ENCODE measurements around the gene SGCG.

The SGCG gene

DNA sequence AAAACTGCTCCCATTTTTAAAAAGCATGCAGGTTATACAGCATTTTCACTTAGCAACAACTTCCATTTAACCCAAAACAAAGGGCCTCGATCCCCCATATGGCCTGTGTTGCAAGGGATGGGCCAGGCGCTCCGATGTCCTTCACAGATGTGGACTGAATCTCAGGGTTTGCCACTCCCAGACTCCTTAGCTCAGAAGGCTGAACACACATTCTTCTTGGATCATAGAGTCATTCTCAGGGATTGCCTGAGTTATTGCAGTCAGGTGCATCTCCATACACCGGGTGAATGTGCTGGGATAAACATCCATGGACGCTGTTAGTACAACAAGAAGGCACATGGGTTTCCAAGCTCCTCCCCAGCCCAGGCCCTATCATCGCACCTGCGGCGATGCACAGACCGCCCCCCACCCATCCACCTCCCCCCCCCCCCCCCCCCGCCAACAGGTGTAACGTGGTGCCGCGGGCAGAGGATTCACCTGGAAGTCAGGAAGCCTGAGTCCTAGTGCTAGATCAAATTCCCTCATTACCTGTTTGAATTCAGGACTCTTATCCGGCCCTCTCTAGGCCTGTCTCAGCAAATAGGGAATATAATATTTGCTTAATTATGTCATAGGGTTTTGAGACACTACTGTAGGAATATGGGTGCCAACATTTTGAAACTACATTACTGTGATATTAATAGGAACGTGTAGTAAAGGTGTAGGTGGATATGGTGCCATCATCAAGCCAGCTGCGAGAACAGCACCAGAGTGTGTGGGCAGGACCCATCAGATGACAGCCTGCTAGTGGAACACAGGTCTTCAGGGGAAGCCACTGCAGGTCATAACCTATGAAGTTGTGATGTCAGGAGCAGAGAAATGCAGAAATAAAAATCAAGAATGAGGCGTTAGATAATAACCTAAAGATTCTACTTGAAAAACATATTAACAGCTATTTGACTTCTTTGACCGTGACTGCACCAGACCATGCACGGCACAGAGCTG is 141.9 kb downstream of the SGCG start:
- no peak for DNase-seq
- intact Hi-C loops (cut with DNase I): no loop called here

- DNase-seq: peak in 5 of 10 donors; percentile 23 to 85 (median 72)
- intact Hi-C loops (cut with DNase I): no loop called here
Measured at GRCh38 chr13:23323946-23324709, 143.3 kb downstream of the SGCG start.

DNA sequence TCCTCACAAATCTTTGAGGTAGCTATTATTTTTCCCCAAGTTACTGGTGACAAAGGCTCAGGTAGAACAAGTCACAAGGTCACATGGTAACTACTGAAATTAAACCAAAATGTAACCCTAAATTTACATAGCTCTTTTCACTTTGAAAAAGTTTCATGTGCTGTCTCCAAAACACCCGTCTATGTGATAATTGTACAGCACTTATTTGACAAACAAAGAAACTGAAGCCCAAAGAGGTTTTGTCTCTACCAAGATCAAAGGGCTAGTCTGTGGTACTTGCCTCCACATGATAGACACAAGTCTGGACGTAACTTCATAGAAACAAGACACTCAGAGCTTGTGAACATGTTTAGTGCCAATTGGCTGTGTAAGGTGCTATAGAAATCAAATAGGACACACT is 144.4 kb downstream of the SGCG start:
- intact Hi-C loops (cut with DNase I): no loop called here
- no peak for DNase-seq

GRCh38 chr13:23330356-23330755 is 149.6 kb downstream of the SGCG start:
- no peak for DNase-seq
- intact Hi-C loops (cut with DNase I): no loop called here

- no peak for DNase-seq
- intact Hi-C loops (cut with DNase I): no loop called here
Measured at GRCh38 chr13:23339225-23339624, 158.4 kb downstream of the SGCG start.

- intact Hi-C loops (cut with DNase I): no loop called here
- DNase-seq: no peak
Measured at GRCh38 chr13:23344931-23345595, 164.3 kb downstream of the SGCG start.

DNA sequence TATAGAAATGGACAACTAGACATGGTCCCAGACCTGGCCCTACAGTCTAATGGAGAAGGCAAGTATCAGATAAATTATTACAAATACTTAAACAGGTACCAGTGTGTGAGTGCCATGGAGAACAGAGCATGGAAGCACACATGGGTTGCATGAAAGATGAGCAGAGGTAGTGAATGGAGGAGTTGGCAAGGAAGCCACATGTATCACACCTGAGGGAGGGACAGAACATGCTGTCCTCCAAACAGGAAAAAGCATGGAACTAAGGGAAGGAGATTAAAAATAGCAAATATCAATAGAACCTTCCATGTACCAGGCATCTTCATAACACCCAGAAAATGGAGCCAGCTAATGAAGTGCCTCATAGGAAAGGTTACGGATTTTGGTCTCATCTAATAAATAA is 166.8 kb downstream of the SGCG start:
- intact Hi-C loops (cut with DNase I): no loop called here
- DNase-seq: no peak

GRCh38 chr13:23348262-23349127 is 167.7 kb downstream of the SGCG start:
- peak in 1 of 10 donors; percentile 45 for DNase-seq
- intact Hi-C loops (cut with DNase I): no loop called here

GRCh38 chr13:23349161-23349897 is 168.6 kb downstream of the SGCG start:
- DNase-seq: no peak
- intact Hi-C loops (cut with DNase I): no loop called here

DNA sequence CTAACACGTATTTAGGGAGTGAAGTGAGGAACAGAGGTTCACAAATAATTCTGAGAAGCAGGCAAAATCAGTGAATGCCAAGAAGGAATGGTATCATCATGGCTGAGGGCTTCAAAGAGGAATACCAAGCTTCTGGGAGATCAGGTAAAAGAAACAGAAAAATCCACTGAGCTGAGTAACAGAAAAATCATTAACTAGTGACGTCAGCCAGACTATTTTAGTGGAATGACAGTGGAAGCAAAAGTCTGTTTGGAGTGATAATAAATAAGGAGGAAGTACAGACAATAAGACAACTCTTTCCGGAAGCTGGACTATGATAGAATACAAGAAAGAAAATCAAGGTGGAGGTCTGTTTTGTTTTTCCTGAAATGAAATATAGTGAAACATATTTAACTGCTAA is 169.2 kb downstream of the SGCG start:
- DNase-seq: no peak
- intact Hi-C loops (cut with DNase I): no loop called here

DNA sequence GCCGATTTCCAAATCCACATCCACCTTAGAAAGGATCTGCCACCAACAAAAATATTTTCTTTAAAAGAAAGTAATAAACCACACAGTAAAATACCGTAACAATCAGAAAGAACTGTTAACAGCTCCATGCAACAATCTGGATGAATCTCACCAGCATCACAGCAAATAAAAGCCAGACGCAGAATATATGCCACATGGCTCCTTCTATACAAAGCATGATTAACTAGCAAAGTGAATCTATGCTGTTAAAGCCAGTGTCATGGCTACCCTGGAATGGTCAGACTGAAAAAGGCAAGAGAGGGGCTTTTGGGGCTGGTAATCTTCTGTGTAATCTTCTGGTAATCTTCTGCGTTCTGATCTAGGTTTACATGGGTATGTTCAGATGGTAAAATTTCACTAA is 171.4 kb downstream of the SGCG start:
- intact Hi-C loops (cut with DNase I): no loop called here
- DNase-seq: no peak

- no peak for DNase-seq
- intact Hi-C loops (cut with DNase I): no loop called here
Measured at GRCh38 chr13:23354520-23354919, 173.7 kb downstream of the SGCG start.

- no peak for DNase-seq
- intact Hi-C loops (cut with DNase I): loop anchor here (1.0 kb wide), 1 partner anchor 14 kb away; no protein-coding TSS in a partner anchor
Measured at GRCh38 chr13:23356368-23356767, 175.6 kb downstream of the SGCG start.

DNA sequence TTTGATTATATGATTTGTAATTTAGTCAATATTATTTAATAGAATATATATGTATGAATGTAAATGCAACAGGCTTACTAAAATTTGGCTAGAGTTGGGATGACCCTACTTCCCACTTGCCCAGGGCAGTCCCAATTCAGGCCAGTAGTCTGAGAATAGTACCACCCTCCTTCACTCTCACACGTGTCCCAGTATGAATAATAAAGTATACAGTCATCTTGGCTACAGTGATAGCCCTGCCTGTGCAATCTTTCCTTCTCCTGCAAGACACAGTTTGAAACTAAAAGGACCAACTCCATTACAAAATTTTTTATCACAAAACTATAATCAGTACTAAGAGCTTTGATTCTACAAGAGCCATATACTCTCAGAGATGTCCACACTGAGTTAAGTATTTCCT is 176.6 kb downstream of the SGCG start:
- intact Hi-C loops (cut with DNase I): no loop called here
- DNase-seq: no peak

DNA sequence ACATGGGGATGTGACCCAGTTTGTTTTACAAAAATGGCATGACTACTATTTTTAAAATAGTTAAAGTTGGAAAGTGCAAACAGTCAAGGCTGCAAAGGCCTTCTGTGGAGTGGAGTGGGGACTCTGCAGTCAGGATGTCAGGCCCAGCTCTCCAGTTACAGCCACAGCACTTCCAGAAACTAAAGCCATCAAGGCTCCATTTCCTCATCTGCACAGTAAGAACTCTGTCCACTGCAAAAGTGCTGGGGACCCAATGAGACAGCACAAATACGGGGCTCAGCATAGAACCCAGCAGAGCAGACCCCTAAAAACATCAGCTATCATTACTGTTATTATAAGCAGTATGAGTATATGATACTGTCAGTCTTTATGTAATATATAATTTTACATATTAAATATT is 179.1 kb downstream of the SGCG start:
- no peak for DNase-seq
- intact Hi-C loops (cut with DNase I): no loop called here

GRCh38 chr13:23365652-23366051 is 184.9 kb downstream of the SGCG start:
- no peak for DNase-seq
- intact Hi-C loops (cut with DNase I): no loop called here

- intact Hi-C loops (cut with DNase I): no loop called here
- DNase-seq: no peak
Measured at GRCh38 chr13:23367907-23368306, 187.1 kb downstream of the SGCG start.

DNA sequence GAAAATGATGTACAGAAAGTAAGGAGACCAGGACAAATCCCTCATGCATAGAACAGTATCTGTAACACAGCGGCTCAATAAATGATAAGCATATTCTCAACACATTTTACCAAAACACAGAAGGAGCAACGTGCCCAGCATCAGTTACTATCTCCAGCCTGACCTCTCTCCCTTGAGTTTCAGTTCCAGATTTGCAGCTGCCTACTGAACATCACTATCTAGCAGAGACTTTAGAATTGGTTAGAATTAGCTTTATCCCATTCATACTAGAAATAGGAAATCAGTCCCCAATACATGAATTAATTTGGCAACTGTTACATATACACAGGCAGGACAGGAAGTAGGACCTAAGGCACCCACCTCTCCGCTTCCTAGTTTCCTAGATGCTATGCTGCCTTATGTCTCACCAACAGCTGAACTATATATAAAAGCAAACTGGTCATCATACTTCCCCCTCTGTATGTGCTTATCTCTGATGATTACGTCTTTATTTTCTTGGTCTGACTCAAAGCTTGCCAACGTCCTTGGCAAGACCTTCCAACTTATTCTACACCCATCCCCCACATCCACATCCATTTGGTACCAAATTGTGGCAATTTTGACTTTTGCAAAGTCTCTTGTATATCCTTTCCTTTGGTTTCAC is 191.6 kb downstream of the SGCG start:
- intact Hi-C loops (cut with DNase I): no loop called here
- no peak for DNase-seq

All from posterior cingulate gyrus (tissue), 11 donors.